HG03095 (cell line): ENCODE measurements around the gene CDH13.

Experiments
- ATAC-seq: cut with Tn5 transposase; IDR thresholded peaks from one replicate; pipeline ENCODE4 v1.9.1; 2021; ENCODE audit warnings: moderate library complexity; ENCODE audit not compliant: unreplicated experiment

Gene CDH13

DNA sequence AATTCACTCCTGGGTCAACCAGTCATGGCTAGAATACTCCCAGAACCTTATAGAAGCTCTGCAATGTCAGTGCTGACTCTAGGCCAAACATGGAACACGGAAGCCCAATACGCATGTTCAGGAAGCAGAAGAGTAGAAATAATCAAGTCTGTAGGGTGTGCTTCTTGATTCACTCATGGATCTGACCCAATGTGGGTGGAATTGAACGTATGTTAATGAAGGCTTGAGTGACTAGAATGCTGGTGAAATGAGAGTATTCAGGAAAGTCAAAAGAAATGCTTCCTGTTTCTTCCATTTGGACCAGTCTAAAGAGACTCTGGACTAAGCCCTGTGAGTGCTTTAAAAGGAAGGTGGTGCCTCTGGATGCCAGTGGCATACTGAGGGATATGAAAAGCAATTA is 395.0 kb downstream of the CDH13 start:
- no peak for ATAC-seq

DNA sequence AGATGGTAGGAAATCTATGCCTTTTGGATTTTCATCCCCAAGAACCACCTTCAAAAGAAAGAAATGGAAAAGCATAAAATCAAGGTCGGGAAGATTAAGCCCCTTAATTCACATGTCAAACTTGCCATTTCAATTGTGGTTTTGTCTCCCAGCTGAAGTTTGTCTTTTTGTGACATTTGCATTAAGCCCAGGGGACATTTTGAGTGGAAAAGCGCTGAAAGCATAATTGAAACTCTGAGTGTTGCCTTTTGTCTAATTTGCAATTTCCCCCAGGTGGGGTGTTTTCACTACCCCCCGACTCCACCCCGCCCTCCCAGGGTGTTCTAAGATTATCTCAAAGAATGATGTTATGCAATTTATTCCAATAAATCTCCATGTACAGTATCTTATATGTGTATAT is 396.2 kb downstream of the CDH13 start:
- no peak for ATAC-seq

DNA sequence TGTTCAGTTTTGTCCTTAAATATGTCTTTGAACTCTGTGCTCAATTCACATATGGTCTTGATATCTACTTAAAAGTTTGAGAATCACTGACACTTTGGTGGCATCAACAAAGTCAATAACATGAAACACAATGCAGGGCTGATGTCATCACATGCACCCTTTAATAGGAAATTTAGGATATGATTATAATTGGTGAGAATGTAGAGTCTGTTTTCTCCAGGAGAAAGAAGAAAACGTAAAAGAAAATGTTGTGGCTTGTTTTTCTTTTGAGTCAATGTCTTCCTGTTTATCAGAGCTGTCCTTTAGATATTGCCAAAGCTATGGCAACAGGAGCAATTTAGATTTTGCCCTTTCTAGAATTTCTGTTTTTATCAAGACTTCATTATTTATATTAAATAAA is 396.9 kb downstream of the CDH13 start:
- no peak for ATAC-seq

DNA sequence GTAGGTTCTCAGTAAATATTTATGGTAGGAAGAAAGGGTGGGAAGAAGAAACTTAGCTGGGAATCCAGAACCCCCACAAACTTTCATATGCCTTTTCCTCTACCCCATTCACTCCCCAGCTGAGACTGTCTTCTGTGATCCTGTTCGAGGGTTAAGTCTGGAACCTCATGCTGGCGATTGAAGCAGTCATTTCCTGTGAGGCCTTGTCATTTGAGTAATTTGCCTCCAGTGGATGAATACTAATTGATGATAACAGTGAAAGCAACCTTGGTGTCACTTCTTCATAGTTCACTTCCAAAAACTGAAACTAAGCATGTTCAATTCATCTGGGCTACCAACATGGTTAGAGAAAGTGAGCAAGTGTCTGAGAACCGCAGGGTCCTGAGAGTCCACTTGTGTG is 401.2 kb downstream of the CDH13 start:
- ATAC-seq = no peak

DNA sequence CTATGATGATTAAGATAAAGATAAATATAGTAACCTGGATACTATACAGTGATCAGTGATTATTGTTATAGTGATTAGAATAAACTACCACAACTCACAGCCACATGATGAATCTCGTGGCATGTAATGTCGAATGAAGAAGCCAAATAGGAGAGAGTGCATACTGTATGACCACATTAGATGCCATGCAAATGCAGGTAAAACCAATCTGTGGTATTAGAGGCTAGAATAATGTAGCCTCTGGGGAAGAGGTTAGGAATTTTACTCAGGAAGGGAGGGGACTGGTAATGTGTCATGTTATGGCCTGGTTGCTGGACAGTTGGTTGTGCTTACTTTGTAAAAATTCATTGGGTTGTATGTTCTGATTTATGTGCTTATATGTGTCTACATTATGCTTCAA is 402.7 kb downstream of the CDH13 start:
- no peak for ATAC-seq

DNA sequence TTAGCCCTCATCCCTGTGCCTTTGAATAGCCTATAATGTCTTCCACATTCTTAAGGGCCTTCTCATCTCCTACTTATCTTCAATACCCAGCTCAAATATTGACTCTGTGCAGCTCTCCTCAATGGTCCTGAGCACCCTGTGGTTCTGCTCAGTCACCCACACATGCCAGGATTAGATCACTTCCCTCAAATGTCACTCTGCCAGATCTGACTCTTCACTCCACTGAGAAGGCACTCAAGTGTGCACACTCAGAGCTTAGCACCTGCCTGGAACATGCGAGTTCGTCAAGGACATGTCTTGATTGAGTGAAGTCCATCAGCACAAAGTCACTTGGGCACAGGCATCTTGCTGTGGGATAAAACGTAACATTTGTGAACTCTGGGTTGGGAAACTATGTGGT is 404.8 kb downstream of the CDH13 start:
- ATAC-seq = no peak

DNA sequence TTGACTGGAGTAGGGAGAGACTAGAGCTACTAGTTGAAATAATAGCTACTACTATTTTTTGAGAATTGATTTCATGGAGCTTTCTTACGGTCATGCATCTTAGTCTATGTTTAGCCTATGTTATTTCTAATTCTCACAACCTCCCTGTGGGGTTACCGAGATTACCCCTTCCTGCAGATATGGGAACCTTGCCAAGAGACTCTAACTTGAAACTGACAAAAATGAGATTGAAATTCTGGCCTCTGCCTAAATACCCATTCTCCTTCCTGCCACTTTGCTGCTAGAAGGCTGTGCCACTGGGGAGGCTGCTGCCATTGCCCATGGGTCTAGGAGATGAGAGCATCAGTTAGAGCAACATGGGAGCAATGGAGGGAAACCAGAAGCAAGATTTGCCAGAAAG is 410.3 kb downstream of the CDH13 start:
- no peak for ATAC-seq

DNA sequence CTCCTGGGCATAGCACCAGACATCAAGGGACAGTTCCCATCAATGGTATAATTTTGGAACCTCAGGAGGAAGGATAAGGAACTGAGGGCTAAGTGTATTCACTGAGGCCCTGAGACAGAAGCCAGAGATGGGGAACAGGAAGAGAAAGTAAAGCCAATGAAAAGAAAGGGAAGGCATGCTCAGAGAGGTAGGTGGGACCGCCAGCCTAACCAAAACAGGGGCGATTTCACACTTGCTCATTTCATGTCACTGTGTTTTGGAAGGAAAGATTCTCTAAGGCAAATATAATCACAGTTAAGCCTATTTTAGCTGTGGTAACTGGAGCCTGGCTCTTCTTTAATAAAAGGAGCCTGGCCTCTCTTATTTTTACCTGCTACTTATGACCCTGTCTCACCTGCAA is 411.1 kb downstream of the CDH13 start:
- no peak for ATAC-seq

DNA sequence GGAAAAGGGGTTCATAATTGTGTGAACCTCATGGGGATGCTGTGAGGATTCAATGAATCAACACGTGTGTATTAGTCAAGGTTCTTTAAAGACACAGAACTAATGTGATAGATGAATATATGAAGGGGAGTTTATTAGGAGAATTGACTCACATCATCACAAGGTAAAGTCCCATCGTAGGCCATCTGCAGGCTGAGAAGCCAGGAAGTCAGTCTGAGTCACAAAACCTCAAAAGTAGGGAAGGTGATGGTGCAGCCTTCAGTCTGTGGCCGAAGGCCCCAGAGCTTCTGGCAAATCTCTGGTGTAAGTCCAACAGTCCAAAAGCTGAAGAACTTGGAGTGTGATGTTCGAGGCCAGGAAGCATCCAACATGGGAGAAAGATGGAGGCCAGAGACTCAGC is 413.4 kb downstream of the CDH13 start:
- ATAC-seq = no peak

DNA sequence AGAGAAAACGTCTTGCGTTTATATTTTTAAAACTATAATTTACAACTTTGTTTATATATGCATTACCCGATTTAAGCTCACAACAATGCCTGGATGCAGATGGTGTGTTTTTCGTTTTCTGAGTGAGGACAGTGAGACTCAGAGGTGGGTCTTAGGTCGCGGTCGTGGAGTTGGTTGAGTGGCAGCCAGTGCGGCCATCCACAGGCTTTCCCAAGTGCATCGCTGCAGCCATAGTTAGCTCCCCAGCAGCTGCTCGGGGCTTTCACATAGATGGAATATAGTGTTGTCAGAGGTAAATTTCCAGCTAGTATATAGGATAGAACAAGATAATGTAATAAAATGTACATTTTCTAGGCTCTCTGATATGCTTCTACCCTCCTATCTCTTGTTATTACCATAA is 417.8 kb downstream of the CDH13 start:
- ATAC-seq = no peak

DNA sequence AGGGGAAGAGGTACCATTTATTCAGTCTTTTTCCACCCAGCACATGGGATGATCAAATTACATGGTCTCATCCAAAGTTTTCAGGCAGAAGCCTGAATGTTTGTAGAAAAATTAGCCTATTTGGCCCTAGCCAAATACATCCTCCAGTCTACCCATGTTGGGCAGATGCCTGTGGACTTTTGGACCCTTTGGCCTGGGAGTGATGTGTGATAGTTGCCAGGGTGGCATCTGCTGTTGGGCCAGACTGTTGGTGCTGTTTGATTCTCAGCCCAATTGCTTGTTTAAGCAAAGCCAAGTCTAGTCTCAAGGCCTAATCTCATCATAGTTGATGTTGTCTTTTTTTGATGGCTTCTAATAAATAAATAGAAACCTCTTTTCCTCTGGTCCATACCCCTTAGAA is 419.0 kb downstream of the CDH13 start:
- no peak for ATAC-seq

DNA sequence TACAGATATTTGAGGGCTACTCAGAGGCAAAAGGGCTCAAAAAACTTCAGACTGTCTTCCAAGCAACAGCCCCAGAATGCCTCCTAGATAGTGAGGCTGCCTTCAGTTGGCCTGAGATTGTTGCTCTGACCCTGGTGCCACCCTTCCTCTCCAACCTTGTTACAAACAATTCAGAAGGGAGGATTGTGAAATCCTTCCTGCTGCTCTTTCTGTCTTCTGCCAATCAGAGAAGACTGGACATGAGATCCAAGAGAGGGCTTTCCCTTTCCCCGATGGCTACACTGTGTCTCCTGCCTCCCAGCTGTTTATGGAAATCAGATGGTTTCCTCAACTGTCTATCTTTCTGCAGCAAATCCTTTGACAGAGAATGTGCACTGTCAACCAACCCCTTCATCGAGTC is 419.9 kb downstream of the CDH13 start:
- no peak for ATAC-seq

DNA sequence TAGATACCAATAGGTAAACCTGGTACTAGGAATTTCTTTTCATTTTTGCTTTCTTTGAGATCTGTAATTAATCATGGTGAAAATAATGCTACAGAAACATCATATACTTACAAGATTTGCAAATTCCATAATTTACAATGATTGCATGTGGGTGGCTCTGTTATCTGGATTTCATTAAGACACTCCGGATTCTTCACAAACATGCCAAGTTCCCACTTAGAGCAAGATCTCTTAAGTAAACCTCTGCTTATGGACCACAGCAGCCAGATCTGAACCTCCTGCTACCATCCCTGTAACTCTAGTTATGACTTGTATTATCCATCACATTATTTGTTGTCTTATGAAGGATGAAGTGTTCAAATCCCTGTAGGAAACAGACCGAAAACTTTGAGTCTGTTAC is 424.7 kb downstream of the CDH13 start:
- no peak for ATAC-seq

DNA sequence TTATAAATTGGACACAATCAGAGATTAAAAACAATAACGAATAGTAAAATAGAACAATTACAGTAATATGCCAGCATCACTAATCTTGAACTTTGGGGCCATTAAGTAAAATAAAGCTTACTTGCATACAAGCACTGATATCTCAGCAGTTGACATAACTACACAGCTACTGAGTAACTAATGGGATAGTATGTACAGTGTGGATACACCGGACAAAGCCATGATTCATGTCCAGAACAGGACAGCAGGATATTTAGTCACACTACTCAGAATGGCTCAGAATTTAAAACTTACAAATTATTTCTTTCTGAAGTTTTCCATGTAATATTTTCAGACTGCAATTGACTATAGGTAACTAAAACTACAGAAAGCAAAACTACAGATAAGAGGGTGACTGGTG is 427.5 kb downstream of the CDH13 start:
- no peak for ATAC-seq

DNA sequence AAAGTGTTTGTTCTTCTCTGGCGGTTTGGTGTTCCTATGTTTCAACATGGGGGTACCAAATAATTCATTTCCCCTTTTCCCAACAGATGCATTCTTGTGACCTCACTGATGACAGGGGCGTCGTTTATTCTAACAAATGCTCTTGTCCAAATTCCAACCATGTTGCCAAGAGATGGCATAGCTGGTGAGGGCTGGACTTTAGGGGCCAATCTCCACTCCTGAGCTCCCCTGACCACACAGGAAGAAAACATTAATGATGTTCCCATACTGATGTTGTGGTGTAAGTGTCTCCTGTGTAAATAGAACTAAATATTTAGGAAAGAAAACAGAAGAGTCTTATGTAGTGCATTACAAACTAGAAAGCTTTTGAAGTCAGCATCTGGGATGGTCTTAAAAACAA is 431.6 kb downstream of the CDH13 start:
- no peak for ATAC-seq

DNA sequence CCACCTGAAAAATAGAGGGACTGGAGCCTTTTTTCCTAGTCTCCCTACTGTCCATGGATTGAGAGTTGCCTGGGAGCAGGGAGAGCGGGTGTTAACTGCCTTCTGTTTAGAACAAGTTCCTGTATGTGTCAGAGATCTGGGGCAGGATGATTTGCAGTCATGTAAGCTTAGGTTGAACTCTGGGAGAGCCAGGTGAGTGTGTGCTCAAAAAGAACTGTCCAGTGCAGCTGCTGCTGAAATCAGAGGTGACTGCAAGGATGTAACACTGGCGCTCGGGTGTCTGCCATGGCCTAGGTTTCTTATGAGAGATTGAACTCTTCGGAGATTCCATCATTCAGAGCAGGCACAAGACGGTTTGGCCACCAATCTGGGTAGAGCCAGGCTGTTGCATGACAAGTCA is 432.5 kb downstream of the CDH13 start:
- ATAC-seq = no peak

DNA sequence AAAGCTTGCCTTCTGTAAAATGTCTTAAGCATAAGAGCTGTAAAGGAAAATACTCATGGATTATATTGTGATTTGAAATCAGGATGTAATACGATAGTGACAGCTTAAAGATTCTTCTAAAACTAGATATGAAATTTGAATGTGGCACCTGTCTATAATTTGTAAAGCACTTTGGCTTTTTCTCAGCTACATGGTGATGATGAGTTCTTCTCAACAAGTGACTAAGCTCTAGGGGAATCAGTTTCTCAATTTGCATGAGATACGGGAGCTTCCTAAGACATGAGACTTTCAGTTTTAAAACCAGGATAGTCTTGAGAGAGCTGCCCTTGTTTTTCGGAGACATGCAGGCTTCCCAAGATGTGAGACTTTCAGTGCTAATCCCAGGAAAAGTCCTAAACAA is 439.2 kb downstream of the CDH13 start:
- no peak for ATAC-seq

DNA sequence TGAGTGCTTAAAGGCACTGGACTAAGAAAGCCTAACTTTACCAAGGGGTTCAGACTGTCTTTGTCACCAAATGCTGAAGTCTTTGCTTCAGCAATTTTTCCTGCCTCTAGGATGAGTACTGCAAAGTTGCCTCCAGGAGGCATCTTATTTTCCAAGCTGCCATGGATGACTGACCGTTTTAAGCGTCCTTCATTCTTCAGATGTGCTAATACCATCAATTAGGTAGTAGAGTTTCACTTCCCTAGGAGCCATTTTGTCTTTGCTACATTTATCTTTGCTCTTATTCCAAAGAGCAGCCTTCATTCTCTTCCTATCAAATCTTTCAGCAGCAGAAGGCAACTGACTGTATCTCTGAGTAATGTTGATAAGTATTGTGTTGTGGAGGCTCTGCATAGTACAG is 440.1 kb downstream of the CDH13 start:
- ATAC-seq = no peak

DNA sequence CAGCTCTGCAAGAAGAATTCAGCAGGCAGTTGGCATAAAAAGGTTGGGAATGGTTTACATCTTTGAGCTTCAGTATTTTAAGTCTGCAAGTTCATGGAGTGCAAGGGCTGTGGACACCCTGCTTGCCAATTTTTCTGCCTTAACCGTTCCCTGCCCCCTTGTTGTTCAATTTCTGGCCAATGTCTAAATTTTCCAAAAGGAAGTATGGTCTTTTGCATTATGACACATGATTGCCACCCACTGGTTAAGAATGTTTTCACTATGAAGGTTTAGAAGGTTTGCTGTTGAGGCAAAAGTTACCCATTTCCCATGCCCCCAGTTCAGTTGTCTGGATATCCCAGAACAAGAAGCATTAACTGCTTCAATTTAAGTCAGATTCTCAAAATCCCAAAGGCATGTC is 441.9 kb downstream of the CDH13 start:
- ATAC-seq = no peak

DNA sequence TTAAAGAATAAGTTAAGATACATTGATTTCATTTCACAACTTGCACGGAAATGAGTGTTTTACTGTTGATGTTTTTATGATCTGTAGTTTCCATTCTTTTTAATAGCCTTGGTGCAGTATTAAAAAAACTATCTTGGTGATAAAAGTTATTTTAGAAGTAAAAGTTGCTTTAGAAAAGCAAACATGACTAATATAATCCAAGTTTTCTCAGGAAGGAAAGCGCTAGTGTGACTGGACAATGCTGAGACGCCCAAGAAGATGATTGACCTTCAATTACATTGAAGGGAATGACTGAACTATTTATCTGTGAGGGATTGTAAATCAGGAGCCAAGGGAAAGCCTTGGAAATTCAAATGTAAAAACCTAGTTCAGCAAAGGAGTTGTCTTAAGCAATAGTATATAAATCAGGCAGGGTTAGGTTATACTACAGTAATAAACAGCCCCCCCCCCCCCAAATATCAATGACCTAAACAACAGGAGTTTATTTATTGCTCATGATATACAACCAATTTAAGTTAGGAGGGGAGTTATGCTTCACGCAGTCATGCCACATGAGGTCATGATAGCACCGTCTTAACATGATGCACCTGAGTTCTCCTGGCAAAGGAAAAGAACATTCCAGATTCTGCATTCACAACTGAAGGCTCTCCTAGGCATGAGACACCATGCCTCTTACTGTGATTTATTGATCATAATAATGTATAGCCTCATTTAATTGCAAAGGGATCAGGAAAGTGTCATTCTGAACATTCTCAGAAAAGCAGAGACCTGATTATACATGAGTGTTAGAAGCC is 443.8 kb downstream of the CDH13 start:
- ATAC-seq = no peak

DNA sequence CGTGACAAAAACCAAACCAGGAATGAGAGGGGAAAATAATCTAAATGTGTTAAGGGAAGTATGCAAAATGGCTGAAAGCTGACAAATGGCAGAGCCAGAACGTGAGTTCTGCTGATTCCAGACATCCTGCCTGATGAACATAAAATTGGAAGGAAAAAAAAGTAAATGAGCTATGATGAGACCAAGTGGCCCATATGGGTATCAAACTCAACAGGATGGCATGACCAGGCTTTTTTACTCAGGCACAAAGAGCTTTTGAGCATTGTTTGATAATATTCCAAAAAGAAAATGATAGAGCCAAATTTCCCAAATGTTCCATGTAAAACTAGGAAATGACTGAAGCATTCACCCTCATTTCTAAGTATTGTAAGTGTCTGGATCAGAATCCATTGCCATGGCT is 449.2 kb downstream of the CDH13 start:
- ATAC-seq = no peak

DNA sequence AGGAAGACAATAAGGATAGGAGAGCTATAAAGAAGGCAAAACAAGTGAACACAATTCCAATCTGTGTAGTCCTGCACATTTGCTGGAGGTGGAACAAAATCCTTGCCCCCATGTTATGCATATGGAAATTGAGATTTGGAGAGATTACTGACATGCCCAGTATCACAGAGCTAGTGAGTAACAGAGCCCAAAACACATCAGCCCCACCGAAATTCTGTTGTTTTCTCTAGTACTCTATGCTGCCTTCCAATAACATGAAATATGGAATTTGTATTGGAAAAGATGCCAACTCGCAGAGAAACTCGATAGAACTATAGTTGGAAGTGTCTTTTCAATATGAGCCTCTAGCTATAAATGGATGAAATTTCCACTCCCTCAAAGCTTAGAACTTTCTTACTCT is 456.6 kb downstream of the CDH13 start:
- ATAC-seq = no peak

DNA sequence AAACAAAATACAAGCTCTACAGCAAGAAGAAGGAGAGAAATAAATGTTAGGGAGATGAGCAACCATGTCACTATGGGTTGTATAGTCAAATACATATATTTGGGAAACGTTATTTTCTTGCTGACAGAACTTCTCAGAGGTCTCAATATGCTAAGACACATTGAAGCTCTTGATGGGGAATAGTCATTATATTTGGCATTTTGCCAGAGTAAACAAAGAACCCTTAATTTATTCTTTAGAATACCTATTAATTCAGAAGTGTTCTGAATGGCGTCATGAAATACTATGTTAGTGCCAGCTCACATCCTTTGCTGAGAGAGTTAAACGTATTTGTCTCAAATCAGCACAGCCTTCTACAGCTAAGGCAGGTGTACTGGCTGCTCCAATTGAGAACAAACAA is 458.9 kb downstream of the CDH13 start:
- ATAC-seq = no peak
